Left cardiac atrium (tissue), 4 donors: Measurements from ENCODE around the gene CFAP100. TPM values are rescaled to one million over a fixed set of nuclear protein-coding genes. Genes with fewer than 3 reads are reported as not detected.

Experiments
- ATAC-seq, 2 donors: fragments of 200-7000 bp; cut with Tn5 transposase; one replicate each; pipeline ENCODE4 v1.9.1; 2020; ENCODE audit warnings: mild to moderate bottlenecking in 2 of 2, moderate library complexity in 2 of 2
- DNase-seq: peaks from one replicate; pipeline ENCODE4 v3.0.0-alpha.2; 2020
- intact Hi-C, 2 donors: fragments of 100-400 bp; cut with DNase I; formaldehyde crosslinking; loops; one replicate each; pipeline versions ENCODE4 v1.14.1 to v1.15.1; 2022 to 2023
- total RNA-seq, 2 donors: library from RNA; stranded (reverse); fragmentation: NEBNext Ultra II Directional; extraction: Animal tissue kit (Norgen Biotek cat#: 25700); gene quantifications; one replicate each; pipeline ENCODE4 v1.2.1, GENCODE V29; 2021
- donor health status: DM: no; HTN: yes; CAD: no.
- donor health status: DM: no; HTN: yes; CAD: no; lungs with severe emphysema.
- donor health status: DM: yes; HTN: yes; CAD: no.
- donor health status: Dilated cardiomyopathy.

The CFAP100 gene
- total RNA-seq, 2 donors from 2014 or later = not detected

DNA sequence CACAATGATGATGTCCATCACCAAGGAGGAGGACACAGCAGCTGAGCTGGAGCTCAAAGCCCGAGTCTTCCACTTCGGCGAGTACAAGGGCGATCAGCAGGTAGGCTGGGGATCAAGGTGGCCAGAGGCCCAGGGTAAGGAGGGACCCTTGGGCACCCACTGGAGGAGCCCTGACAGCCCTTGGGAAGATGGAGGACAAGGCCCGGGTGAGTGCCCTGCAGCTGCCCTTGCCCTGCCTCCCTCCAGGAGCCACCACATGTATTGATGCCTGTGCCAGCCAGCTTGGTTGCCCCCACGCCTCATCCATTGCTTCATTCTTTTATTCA, 38.4 kb downstream of the CFAP100 start:
- ATAC-seq (peak in 1 of 2 donors; percentile 5), DNase-seq (no peak)
- intact Hi-C loops = no loop called here

DNA sequence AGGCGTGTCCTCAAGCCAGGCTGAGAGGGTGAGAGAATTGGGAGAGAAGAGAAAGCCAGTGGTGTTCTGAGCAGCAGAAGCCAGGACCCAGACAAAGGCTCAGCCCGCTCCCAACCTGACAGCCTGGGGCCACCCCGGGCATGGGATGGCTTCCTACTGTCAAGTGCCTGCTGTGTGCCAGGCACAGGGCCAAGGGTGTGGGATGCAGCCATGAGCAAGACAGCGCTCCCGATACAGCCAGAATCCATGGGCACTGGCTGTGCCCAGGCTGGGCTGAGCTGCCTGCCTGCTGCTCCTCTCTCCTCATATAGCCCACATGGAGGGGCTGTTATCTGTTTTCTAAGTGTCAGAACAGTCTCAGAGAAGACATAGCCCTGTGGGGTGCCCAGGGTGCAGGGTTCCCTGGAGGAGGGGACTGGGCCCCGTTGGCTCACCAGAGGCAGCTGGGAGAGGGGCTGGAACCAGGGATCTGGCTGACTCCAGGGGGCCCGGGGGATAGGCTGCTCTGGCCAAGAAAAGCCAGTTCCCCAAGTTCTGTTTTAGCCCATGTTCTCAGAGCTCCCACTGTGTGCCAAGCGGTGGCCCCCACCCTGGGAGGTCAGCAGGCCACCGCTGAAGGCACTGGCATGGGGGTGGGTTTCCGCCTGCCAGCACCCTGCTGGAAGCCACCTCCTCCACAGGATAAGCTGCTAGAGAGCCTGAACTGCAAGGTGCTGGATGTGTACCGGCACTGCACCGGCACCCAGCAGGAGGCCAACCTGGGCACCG, 39.0 kb downstream of the CFAP100 start:
- ATAC-seq (peak; percentile 86 to 91), DNase-seq (peak; percentile 62)
- intact Hi-C loops = no loop called here

DNA sequence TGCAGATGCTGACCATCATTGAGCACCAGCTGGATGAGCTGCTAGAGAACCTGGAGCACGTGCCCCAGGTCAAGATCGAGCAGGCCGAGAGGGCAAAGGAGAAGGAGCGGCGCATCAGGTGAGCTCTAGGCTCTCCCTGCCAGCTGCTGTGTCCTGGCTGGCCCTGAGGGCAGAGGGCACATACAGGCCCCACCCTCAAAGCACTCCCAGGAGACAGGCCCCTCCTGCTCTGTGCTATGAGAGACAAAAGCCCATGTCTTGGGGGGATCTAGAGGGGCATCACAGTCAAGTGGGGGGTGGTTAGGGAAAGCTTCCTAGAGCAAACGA, 39.5 kb downstream of the CFAP100 start:
- ATAC-seq (no peak), DNase-seq (no peak)
- intact Hi-C loops = no loop called here

- intact Hi-C loops = no loop called here
- ATAC-seq = no peak
- no peak for DNase-seq
Observed at GRCh38 chr3:126434931-126435411, 40.3 kb downstream of the CFAP100 start.

DNA sequence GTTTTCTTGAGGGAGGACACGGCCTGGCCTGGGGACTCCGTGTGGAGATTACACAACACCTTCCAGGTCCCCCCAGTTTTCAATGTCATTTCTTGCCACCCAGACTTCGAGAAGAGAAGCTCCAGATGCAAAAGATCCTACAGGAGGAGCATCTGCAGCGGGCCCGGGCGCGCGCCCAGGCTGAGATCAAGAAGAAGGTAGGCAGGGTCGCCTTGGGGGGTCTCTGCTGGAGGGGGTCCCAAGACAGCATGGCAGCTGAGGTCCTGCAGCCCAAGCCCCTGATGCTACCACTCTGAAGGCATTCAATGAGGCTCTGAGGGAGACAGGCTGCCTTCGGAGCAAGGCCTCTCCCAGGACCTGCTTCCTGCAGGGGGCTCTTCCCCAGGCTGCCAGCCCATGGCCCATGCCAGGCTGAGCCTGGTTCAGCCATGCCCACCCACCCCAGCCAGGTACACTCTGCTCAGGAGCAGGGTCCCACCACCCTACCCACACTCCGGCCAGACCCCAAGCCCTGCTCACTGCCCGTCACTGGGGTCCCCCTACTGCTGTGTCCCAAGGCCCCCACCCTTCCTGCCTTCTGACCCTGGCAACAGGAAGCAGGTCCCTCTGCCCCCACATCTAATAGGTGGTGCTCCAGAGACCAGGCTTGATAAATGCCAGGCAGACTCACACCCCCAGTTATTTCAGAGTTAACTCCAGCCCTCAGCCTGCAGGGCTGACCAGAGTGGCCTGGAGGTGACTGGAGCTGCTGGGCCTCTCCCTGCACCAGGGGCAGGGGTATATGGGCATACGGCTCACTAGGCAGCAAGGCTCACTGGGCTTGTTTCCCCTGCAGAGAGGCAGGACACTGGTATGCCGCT, 41.0 kb downstream of the CFAP100 start:
- DNase-seq (no peak), ATAC-seq (no peak)
- intact Hi-C loops = no loop called here

DNA sequence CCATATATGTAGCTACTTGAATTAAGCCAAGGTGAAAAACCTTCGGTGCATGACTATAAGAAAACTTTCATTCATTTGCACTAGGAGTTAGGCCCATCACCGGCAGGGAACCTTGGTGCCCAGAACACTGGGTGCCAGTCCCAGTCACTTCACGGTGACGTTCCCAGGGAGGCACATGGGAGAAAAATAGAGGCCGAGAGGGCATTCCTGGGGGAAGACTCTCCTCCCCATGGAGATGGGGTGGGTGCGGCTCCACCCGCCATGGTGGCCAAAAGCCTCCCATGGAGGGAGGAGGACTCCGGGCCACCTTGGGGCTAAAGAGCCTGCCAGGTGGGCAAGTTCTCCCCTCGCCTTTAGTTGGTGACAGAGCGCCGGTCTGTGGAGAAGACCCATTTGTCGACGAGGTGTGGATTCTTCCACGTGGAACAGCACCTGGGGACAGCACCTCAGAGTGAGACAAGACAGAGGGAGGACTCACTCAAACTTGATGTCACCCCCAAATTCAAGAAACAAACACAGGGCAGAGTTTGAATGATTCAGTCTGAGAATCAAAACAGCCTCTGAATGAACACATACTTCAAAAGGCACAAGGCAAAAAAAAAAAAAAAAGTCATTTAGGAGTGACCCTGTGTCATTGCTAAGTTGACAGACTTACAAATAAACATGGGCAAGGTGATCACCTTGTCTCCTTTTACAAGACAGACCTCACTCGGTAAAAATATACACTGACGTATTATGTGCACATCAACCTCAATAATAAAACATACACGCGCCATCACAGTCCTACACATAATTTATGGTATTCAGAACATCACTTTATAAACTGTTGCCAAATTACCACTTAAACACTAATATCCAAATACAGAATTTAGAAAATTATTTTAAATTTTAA, 42.4 kb downstream of the CFAP100 start:
- ATAC-seq = no peak
- intact Hi-C loops = no loop called here

GRCh38 chr3:126438186-126438585, 43.5 kb downstream of the CFAP100 start:
- intact Hi-C loops = no loop called here
- no peak for DNase-seq
- no peak for ATAC-seq

More for the DNA sequence above, 42.4 kb downstream of the CFAP100 start:
- DNase-seq = no peak

DNA sequence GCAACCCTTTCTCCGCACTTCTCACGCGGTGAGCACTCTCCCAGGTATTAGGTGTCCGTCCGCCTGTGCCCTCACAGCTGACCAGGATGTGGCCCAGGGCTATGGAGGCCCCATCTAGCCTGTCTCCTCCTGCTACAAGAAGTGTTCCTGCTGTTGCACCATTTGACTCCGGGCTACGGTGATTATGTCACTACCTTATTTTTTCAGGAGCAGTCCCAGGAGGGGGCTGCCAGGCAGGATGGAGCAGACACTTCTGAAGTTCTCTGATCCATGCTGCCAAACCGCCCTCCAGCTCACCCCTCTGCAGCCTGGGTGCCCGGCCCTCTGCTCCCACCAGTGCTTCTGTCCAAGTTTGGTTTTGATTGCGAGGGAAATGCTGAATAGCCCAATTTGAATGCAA, 44.0 kb downstream of the CFAP100 start:
- intact Hi-C loops = no loop called here
- ATAC-seq (no peak), DNase-seq (no peak)

- intact Hi-C loops = no loop called here
- ATAC-seq (no peak), DNase-seq (no peak)
Observed at GRCh38 chr3:126439346-126439967, 44.7 kb downstream of the CFAP100 start.

- no peak for ATAC-seq
- intact Hi-C loops = no loop called here
- no peak for DNase-seq
Observed at GRCh38 chr3:126439968-126440708, 45.4 kb downstream of the CFAP100 start.

GRCh38 chr3:126440709-126440995, 45.9 kb downstream of the CFAP100 start:
- ATAC-seq = no peak
- intact Hi-C loops = no loop called here
- no peak for DNase-seq

DNA sequence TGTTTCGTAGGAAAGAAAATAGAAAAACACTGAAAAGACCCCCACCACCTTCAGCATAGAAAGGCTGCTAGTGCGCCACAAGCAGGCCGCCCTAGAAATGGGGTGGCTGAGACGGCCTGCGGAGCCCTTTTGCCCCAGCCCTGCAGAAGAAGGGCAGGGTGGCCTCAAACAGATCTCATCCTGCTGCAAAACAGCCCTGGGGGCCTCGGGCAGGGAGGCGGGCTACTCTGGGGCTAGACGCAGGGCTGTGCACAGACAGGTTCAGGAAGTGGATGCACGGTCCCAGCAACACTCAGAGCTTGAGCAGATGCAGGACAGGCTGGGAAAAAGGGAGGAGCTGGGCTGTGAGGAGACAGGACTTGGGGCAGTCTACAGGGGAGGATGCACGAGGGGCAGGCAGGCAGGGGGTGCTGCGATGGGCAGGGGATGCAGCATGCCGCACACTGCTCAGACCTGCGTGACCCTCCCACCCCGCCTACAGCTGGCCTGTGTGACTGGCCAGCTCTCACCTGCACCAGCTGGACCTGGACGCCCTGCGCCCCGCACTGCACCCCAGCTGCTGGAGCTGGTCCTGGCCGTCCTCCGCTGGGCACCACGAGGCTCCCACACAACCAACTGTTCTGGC, 46.7 kb downstream of the CFAP100 start:
- ATAC-seq = no peak
- no peak for DNase-seq
- intact Hi-C loops = no loop called here

DNA sequence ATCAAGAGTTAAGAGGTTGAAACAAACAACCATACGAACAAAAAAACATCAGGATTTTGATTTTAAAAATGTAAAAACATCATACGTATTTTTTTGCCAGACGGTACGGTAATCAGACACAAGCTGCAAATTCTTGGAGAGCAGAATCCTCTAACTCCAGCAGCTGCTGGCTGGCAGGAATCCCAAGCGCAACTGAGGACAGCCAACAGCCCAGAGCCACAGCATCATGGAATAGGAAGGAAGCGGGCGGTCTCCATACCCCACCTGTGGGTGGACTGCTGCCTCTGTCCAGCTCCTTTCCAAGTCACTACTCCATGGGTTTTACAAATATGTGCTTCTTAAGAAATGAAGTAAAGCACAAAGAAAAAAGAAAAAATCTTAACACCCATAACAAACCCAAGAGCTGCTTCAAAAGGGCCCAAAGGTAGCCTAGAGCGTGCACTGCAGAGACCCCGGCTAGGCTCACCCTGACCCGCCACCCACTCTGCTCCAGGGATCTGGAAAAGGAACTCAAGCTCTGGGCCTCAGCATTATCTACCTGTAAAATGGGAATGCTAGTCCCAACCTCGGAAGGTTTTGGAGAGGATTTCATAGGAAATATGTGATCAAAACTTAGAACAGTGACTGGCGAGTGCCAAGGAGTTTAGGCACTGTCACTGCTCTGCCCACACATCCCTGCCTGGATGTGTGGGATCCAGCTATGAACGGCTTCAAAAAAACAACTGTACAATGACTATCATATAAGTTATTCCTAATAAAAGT, 47.6 kb downstream of the CFAP100 start:
- intact Hi-C loops = no loop called here
- DNase-seq = peak; percentile 49
- peak; percentile 46 to 55 for ATAC-seq

DNA sequence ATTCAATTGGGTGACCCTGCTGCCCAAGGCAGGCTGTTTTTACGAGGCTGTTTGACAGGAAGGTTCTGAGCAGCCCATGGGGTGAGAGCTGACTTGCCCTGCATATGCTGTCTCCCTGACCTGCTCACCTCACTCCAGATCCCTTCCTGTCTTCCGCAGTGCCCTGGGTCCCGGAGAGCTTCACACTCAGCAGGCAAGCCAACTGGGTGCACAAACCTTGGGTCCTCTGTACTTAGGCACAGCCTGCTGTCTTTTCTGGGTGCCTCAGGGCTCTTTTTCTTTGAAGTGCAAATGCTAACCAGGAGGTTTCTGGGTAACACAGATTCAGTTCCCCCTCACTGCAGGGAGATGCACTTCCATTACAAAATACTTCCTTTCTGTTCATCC, 48.1 kb downstream of the CFAP100 start:
- ATAC-seq (no peak), DNase-seq (no peak)
- intact Hi-C loops = no loop called here

- ATAC-seq (no peak), DNase-seq (no peak)
- intact Hi-C loops = no loop called here
Observed at GRCh38 chr3:126445506-126445905, 50.8 kb downstream of the CFAP100 start.

DNA sequence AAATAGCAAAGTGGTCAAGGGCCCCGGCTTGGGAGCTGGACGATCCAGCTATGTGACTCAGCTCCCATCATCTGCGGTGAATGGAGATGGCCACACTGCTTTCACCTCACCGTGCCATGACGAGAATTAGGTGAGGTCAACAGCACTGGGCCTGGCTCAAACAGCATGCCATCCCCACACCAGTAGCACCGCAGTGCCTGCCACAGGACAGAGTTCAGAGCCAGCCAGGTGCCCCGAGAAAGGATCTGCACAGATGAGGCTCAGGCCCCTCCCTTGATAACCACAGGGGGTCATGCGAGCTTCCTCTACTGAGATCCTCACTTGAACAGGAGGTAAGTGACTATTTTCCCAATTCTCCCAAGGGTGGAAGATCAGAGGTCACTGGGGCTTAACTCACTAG, 51.6 kb downstream of the CFAP100 start:
- DNase-seq = no peak
- intact Hi-C loops = no loop called here
- no peak for ATAC-seq

DNA sequence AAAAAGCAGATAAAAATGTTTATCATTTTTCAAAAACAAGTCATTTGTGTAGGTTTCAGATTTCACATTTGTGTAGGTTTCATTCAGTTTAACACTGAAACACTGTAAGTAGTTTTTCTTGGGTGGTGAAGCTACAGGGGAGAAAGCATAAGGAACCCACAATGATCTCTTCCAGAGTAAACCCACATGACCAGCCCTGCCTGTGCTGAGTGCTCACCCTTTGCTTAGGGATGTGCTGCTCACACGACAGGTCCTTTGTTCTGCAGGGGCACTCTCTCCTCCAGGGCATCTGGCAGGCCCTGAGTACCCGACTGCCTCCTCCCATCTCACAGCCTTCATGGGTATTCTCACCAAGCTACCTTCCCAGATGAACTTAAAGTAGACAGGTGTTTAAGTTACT, 52.1 kb downstream of the CFAP100 start:
- intact Hi-C loops = no loop called here
- DNase-seq (no peak), ATAC-seq (no peak)
